ENCODE measurements around the gene TKT.

Gene TKT

DNA sequence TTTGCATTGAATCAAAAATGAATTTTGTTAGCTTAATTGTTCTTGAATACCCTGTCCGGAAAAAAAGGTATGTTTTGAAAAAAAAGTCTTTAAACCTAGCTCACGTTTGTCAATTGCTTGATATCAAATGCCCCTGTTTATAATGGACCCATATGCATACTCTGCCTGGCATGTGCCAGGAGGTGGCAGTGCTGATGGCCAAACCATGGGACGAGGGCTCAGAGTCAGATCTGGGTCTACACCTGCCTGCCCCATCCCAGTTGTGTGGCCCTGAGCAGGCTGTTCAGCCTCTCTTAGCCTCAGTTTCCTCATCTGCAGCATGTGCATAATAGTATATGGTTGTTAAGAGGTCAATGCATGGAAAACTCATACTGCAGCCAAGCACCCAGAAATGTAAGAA, 56.0 kb downstream of the TKT start:
- in situ Hi-C loops (cut with MboI; ENCODE audit: low sequenced_read_pairs), result no loop called here

DNA sequence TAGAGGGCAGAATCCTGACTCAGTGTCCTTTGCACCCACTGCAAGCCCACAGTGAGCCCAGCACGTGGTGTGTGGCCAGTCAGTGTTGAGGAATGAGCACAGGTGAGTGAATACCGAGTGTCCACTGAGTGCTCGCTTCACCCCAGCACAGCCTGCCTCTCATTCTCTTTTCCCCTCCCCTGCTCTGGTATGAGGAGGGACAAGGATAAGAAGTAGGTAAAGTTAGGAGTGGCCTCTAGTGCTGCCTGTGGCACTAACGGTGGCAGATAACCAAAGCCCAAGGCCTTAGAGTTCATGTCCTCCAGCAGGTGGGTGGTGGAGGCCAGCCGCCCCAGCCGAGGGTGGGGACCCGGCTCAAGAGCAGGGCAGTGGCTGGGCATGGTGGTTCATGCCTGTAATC, 56.8 kb downstream of the TKT start:
- in situ Hi-C loops (cut with MboI; ENCODE audit: low sequenced_read_pairs), result no loop called here

DNA sequence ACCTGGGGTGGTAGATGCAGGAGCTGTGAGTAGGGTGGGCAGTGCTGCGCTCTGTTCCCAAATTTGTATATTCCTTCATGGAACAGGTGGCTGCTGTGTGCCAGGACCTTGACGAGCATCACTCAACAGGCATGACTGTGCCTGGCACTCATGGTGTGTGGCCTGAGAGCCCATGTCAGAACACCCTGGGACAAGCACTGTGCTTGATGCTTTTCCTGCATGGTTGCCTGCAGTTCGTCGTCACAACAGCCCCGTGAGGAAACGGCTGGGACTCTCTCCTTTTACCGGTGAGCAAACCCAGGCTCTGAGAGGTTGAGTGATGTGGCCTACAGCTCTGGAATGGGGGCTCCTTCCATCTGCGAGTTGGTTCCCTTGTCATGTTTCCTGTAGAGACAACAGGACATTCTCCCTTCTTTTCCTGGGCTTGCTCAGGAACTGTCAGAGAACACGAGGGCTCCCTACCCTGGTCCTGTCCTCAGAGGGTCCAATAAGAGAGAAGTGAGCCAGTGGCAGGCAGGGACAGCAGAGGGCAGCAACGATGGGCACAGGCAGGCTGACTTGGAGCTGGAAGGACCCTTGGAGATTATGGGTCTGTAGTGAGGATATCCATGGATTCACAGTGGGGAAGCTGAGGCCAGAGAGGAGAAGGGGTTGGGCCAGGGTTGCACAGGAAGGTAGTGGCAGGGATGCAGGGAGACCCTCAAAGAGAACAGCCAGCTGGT, 57.4 kb downstream of the TKT start:
- in situ Hi-C loops (cut with MboI; ENCODE audit: low sequenced_read_pairs), result no loop called here

DNA sequence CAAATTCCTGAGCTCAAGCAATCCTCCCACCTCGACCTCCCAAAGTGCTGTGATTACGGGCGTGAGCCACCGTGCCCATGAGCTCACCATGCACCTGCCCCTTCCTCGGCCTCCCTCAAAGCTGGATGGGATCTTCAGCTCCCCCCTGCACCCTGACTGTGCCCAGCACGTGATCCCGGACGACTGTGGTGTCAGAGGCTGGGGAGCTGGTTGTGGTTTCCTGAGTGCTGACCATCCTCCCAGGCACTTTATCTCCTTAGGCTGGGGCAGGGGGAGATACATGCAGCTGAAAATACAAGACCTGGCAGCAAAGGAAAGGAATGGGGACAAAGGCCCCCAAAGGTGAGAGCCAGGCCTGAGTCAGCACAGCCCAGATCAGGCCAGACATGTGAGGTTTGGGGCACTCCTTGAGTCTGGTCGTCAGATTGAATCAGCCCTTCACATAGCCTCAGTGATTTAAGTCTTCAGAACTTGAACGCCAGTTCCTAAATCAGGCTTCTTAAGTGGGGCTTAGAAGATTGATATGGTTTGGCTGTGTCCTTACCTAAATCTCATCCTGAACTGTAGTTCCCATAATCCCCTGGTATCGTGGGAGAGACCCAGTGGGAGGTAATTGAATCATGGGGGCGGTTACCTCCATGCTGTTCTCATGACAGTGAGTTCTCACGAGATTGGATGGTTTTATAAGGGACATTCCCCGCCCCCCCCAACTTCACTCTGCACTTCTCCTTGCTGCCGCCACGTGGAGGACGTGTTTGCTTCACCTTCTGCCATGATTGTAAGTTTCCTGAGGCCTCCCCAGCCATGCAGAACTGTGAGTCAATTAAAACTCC, 59.0 kb downstream of the TKT start:
- in situ Hi-C loops (cut with MboI; ENCODE audit: low sequenced_read_pairs), result no loop called here

DNA sequence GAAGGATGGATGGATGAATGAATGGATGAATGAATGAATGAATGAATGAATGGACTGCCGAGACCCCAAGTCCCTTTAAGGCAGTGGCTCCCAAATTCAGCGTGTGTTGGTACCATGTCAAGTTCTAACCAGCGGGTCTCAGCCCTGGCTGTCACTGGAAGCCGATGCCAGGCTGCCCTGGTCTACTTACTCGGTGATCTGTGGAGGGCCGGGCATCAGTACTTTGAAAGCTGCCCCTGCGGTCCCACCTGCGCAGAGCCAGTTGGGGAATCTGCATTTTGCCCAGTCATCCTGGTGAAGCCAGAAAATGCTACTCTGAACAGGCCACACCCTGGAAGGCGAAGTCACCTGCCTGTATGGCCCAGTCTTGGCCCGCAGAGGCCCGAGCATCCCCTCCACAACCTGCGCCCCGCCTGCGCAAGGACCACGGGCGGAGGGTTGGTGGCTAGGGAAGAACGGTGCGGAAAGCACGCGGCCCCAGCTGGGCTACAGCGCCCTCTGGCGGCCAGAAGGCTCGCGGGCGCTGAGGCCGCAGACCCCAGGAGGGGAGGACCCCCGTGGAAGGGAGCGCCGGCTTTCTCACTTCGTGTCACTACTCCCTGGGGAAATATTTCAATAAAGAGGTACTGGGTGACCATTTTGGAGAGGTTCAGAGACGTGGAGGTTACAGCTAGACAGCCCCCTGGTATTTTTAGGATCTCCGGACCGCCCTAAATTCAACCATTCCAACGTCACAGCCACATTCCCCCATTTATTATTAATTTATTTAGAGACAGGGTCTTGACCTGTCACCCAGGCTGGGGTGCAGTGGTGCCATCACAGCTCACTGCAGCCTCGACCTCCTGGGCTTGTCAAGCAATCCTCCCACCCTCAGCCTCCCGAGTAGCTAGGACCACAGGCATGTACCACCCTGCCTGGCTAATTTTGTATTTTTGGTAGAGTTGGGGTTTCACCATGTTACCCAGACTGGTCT, 59.9 kb downstream of the TKT start:
- in situ Hi-C loops (cut with MboI; ENCODE audit: low sequenced_read_pairs), result no loop called here

DNA sequence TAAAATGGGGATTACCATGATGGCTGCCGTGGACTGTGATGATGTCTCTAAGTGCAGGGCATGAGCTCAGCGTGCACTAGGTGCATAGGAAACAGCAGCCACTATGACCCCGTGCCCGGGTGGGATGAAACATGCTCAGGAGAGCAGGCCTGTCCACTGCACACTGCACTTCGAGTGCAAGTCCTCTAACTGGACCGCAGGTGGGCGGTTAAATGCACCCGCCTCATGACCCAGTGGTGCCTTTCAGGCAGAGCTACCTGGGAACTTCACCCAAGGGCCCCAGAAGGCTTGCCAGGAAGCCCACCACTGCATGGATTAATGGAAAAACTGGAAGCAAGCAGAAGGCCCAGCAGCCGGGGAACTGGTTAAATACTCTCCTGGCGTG, 60.8 kb downstream of the TKT start:
- in situ Hi-C loops (cut with MboI; ENCODE audit: low sequenced_read_pairs), result no loop called here

DNA sequence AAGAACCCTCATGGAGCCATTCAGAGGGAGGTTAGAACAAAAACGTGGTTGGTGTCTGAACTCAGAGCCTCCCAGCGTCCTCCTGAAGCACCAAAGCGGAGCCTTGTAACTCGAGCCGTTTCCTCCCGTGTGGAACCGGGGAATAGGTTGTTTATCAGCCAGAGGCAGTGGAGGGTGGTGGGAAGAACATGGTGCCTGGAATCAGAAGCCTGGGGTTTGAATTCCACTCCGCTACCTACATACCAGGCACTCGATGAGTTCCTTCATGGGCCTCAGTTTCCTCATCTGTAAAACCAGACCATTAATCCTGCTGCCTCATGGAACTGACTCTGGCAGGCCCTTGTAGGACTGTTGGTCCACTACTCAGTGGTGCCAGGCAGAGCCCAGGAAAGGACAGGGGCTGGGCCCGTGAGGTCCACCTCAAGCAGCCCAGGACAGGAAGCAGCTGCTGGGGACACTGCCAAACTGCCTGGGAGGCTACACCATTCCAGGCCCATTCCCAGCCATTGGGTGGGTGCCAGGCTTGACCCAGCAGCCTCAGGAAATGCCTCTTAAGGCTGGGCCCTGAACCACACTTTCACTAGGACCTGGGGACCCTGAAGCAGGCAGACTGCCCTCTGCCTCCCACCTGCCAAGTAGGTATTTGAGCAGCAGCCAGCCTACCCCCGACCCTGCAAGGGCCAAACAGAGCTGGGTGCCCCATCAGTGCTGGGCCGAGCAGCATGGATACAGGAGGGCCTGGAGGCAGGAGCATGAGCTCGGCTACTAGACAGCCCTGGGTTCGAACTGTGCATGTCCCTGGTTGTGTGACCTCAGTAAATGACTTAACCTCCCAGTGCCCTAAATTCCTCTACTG, 61.4 kb downstream of the TKT start:
- in situ Hi-C loops (cut with MboI; ENCODE audit: low sequenced_read_pairs), result no loop called here

DNA sequence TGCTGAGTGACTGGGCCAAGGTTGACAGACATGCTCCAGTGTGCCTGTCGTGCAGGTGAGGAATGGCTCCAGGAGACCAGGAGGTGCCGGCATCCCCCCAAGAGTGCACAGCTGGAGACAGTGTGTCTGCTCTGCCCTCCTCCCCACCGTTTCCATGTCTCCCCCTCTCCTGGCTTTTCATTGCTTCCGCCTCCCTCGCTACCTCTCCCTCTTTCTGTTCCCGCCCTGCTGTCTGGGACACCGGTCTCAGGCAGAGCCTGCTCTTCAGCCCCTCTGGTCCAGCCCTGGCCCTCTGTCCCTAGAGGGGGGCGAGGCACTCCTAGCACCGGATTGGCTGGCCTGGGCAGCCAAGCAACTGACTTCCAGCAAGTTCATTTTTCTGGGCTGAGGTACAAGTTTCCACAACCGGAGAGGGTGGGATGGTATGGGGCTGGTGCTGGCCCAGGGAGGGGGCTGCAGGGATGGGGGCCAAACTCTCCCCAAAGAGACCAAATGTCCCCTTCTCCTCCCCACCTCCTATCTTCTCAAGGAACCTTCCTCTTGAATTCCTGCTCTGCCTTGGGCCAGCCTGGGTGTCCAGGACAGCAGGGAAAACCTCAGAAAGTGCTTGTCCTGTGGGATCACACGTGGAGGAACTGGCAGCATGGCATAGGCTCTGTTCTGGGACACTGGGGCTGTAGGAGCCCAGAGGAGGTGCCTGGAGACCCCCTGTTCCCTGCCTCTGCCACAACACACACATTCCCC, 62.2 kb downstream of the TKT start:
- in situ Hi-C loops (cut with MboI; ENCODE audit: low sequenced_read_pairs), result no loop called here

DNA sequence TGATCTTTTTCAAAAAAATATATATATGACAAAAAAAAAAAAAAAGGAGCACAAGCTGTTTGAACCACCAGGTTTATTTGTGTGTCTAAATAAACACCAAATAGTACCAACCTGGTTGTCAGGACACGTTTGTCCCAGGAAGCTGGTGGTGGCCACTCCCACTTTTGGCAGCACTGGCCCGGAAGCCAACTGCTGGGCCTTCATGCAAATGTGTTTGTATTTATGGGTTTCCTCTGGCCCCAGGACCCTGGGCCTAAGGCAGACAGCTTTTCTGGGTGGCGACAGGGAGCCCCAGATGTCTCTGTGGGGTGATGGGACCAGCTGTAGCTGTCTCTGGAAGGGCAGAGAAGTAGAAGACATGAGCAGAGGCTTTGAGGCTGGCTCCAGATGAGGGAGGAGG, 63.2 kb downstream of the TKT start:
- in situ Hi-C loops (cut with MboI; ENCODE audit: low sequenced_read_pairs), result no loop called here

DNA sequence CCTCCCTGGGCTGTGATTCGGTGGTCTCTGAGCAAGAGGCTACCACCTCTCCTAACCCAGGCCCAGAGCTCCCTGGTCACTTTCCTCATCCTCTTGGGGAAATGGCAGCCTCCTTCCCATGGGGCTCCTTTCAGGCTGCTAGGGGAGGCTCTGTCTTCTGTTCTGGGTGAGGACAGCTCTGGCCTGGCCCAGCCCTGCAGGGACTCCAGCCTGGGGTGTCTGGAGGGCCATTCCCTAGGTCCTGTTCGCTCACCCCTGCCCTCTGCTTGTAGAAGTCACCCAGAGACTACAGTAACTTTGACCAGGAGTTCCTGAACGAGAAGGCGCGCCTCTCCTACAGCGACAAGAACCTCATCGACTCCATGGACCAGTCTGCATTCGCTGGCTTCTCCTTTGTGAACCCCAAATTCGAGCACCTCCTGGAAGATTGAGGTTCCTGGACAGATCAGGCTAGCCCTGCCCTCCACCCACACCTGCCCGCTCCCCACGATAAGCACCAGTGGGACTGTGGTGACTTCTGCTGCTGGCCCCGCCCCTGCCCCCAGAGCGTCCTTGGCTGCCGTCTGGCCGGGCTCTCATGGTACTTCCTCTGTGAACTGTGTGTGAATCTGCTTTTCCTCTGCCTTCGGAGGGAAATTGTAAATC, 63.9 kb downstream of the TKT start:
- in situ Hi-C loops (cut with MboI; ENCODE audit: low sequenced_read_pairs), result no loop called here

DNA sequence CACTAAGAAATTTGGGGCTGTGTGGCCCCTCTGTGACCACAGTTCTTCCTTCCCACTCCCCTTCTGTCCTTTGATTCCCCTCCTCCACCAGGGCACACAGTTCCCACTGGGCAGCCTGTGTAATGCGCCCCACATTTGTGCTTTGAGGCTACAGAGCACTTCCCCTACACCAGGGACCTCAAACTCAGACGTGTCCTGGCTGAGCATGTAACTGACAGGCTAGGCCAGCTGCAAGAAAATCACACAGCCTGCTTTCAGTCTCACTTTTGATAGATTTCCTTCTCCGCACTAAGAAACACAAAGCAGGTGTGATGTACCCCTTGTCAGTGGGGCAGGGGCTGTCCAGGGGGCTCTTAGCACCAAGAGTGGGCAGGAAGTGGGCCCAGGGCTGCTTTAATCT, 65.2 kb downstream of the TKT start:
- in situ Hi-C loops (cut with MboI; ENCODE audit: low sequenced_read_pairs), result no loop called here

DNA sequence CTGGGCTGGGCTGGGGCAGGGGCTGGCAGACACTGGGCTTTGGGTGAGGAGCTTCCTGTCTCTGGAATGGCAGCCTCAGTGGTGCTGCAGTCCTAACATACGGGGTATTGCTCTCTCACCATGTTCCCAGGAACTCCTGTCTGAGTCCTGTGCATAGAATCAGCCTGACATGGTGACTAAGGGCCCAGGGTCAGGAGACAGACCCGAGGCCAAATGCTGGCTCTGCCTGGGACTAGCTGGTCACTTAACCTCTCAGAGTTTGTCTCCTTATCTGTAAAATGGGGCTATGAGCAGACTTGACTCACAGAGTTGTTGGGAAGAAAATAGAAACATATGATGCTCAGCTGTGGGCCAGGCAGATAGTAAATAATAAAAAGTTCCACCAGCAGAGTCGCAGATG, 66.5 kb downstream of the TKT start:
- in situ Hi-C loops (cut with MboI; ENCODE audit: low sequenced_read_pairs), result no loop called here

DNA sequence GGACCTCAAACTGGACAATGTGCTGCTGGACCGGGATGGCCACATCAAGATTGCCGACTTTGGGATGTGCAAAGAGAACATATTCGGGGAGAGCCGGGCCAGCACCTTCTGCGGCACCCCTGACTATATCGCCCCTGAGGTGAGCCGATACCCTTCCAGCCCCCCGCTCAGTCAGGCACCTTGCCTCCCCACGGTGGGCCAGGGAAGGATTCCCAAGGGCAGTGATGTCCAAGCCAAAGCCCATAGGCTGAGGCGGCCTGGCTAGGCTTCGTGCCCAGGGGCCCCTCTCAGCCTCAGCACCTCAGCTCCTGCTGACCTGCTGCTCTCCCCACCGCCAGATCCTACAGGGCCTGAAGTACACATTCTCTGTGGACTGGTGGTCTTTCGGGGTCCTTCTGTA, 67.1 kb downstream of the TKT start:
- in situ Hi-C loops (cut with MboI; ENCODE audit: low sequenced_read_pairs), result no loop called here

DNA sequence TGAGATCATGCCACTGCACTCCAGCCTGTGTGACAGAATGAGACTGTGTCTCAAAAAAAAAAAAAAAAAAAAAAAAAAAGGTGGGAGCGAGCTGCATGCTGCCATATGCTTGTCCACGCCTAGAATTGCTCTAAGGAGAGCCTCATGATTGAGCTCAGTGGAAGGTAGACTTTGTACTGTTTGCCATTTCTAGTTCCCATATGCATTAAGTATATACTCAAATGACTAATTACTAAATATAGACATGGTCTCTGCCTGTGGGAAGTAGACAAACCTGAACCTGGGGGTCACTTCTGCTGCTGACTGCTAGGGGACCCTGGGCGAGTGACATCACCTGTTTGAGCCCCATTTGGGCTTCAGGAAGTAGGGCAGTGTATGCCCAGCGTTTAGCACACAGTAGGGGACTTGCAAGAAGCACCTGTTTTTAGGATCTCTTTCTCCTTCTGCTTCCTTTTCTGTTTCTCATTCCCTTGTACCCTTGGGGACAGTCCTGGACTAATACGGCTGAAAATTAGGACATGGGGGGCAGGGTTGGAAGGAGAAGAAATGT, 67.6 kb downstream of the TKT start:
- in situ Hi-C loops (cut with MboI; ENCODE audit: low sequenced_read_pairs), result no loop called here

DNA sequence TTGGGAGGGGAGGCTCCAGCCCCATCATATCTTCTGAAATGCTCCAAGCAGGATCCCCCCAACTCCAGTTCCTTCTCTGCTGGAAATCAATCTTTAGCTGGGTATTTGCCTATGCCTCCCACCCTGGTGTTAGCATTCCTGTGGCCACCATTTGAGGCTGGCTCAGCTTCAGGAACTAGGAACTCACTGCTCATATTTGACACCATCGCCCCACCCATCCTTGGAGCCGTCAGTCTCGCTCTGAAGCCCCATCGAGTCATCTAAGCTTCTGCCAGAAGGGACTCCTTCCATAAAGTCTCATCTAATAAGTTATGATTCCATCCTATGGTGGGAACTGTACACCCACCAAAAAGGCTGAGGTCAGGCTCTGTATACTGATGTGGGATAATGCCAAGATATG, 68.4 kb downstream of the TKT start:
- in situ Hi-C loops (cut with MboI; ENCODE audit: low sequenced_read_pairs), result no loop called here

DNA sequence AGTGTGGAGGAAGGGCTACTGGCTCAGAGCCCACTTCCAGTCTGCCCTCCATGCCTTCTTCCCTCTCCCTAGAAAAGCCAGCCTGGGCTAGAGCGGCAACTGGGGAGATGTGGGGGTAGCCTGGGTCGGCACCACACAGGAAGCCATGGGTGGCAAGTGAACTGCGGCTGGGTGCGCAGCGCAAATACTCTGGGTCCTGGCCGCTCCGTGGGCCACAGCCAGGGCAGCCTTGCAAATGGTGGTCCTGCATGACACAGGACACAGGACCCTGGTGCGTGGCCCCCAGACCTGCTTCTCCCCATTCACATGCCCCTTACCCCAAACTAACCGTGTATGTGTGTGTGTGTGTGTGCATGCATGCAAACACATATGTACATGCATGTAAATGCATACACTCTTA, 69.1 kb downstream of the TKT start:
- in situ Hi-C loops (cut with MboI; ENCODE audit: low sequenced_read_pairs), result no loop called here

DNA sequence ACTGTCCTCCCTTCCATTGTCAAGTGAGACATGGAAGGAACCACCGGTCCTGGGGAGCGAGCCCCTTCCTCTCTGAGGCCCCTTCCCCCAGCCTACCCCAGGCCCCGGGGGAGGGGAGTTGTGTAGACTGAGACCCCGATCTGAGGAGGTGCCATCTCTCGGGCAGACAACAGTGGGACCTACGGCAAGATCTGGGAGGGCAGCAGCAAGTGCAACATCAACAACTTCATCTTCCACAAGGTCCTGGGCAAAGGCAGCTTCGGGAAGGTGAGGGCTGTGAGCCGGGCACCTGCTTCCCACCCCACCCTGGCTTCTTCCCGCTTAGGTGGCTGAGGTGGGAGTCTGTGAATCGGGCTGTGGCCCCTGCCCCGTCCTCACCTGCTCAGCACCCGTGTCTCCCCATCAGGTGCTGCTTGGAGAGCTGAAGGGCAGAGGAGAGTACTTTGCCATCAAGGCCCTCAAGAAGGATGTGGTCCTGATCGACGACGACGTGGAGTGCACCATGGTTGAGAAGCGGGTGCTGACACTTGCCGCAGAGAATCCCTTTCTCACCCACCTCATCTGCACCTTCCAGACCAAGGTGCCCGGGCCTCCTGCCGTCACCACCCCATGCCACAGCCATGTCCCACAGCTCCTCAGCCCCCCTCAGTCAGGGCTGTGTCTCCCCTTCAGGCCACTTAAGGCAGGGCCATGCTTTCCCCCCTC, 69.9 kb downstream of the TKT start:
- in situ Hi-C loops (cut with MboI; ENCODE audit: low sequenced_read_pairs), result no loop called here

DNA sequence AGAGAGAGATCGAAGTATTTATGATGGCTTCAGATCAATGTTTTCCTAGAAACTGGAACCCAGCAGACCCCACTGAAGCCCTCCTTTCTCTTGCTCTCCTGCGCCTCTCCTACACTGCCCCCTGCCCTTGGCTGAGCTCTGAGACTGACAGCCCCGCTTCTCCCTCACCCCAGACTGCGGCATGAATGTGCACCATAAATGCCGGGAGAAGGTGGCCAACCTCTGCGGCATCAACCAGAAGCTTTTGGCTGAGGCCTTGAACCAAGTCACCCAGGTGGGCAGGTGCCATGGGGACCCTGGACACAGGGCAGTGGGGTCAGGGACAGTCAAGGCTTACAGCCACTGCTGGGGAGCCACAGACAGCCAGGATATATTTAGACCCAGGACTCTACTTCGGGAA, 71.1 kb downstream of the TKT start:
- in situ Hi-C loops (cut with MboI; ENCODE audit: low sequenced_read_pairs), result no loop called here

All from HL-60/S4 treated with phorbol 12-myristate 13-acetate at 8.2 ng/mL for 4 days and 3 days (cell line).